ENCODE measurements around the gene RASGRP1.

Gene RASGRP1

GRCh38 chr15:38608682-38609081, 44.1 kb upstream of the RASGRP1 start:
- no peak for TF ChIP-seq CTCF (conservative IDR thresholded peaks at IDR 0.05; ENCODE audit: low read depth)
- no peak overlapping the region for H3K27ac ChIP-seq
- DNase-seq (ENCODE audit: low spot score): no peak
- POLR2A ChIA-PET (ENCODE audit: low non-redundant PET): no interaction called here
- CTCF ChIA-PET: interaction anchor here (1.5 kb wide), 2 partner anchors 18 to 45 kb away, joined by 4 read pairs; no protein-coding TSS in a partner anchor

- no peak for DNase-seq (ENCODE audit: low spot score)
- ChIA-PET CTCF (no interaction called here), POLR2A (ENCODE audit: low non-redundant PET) (no interaction called here)
- H3K27ac ChIP-seq: no peak overlapping the region
- no peak for TF ChIP-seq CTCF (conservative IDR thresholded peaks at IDR 0.05; ENCODE audit: low read depth)
Observed at GRCh38 chr15:38605744-38606143, 41.1 kb upstream of the RASGRP1 start.

GRCh38 chr15:38603672-38604071, 39.1 kb upstream of the RASGRP1 start:
- DNase-seq (ENCODE audit: low spot score): no peak
- TF ChIP-seq CTCF (conservative IDR thresholded peaks at IDR 0.05; ENCODE audit: low read depth): no peak
- H3K27ac ChIP-seq: no peak overlapping the region
- ChIA-PET POLR2A (ENCODE audit: low non-redundant PET) (no interaction called here), CTCF (interaction anchor here (0.9 to 1.0 kb wide), 2 partner anchors 39 to 80 kb away, joined by 3 to 4 read pairs; partner anchors contain the start of gene RASGRP1)

- ChIA-PET CTCF (no interaction called here), POLR2A (ENCODE audit: low non-redundant PET) (no interaction called here)
- H3K27ac ChIP-seq: no peak overlapping the region
- DNase-seq (ENCODE audit: low spot score): no peak
- no peak for TF ChIP-seq CTCF (conservative IDR thresholded peaks at IDR 0.05; ENCODE audit: low read depth)
Observed at GRCh38 chr15:38602910-38603670, 38.5 kb upstream of the RASGRP1 start.

GRCh38 chr15:38600236-38600635, 35.6 kb upstream of the RASGRP1 start:
- POLR2A ChIA-PET (ENCODE audit: low non-redundant PET): no interaction called here
- no peak for TF ChIP-seq CTCF (conservative IDR thresholded peaks at IDR 0.05; ENCODE audit: low read depth)
- no peak for DNase-seq (ENCODE audit: low spot score)
- CTCF ChIA-PET: no interaction called here
- no peak overlapping the region for H3K27ac ChIP-seq

GRCh38 chr15:38598749-38599148, 34.1 kb upstream of the RASGRP1 start:
- ChIA-PET CTCF (interaction anchor here (1.4 kb wide), 1 partner anchor 35 kb away, joined by 6 read pairs; no protein-coding TSS in a partner anchor), POLR2A (ENCODE audit: low non-redundant PET) (no interaction called here)
- no peak for DNase-seq (ENCODE audit: low spot score)
- TF ChIP-seq CTCF (conservative IDR thresholded peaks at IDR 0.05; ENCODE audit: low read depth): no peak
- no peak overlapping the region for H3K27ac ChIP-seq
